Calu3 (cell line): ENCODE results near the gene PGM3. TPM values are rescaled to one million over a fixed set of nuclear protein-coding genes. Genes with fewer than 3 reads are reported as not detected.
"Not testable (repeated sequence)": the region's sequence is repeated elsewhere in the genome, so short reads cannot be mapped to it uniquely, and the experiment has no call there.

Source experiments
- BruUV-seq: library from RNA; stranded (reverse); fragments of 400-500 nt; replicated peaks from 2 replicates; lab custom pipeline; 2021; lab: Mats Ljungman, UMichigan
- CTCF ChIA-PET: fragments of 300-600 bp; sonication (Branson Sonifier 250); formaldehyde crosslinking; loops from one replicate; lab custom pipeline; 2022; ENCODE audit warnings: antibody characterized with exemption; lab: Charles Lee
- DNase-seq: peaks from one replicate; pipeline ENCODE4 v3.0.0; 2022
- H3K27ac Mint-ChIP-seq: one replicate; pipeline ENCODE4 v1.8.0; 2022; ENCODE audit warnings: mixed read lengths; ENCODE audit not compliant: unreplicated experiment
- H3K27me3 Mint-ChIP-seq: one replicate; pipeline ENCODE4 v1.8.0; 2022; ENCODE audit warnings: mixed read lengths; ENCODE audit not compliant: unreplicated experiment
- H3K36me3 Mint-ChIP-seq: one replicate; pipeline ENCODE4 v1.8.0; 2022; ENCODE audit warnings: mild to moderate bottlenecking, moderate library complexity, mixed read lengths; ENCODE audit not compliant: insufficient read depth, unreplicated experiment
- H3K4me1 Mint-ChIP-seq: one replicate; pipeline ENCODE4 v1.8.0; 2022; ENCODE audit warnings: mild to moderate bottlenecking, low read depth, mixed read lengths; ENCODE audit not compliant: unreplicated experiment
- H3K4me3 Mint-ChIP-seq: one replicate; pipeline ENCODE4 v1.8.0; 2022; ENCODE audit warnings: mild to moderate bottlenecking, low read depth, moderate library complexity, mixed read lengths; ENCODE audit not compliant: unreplicated experiment
- H3K9me3 Mint-ChIP-seq: one replicate; pipeline ENCODE4 v1.8.0; 2022; ENCODE audit warnings: low read depth, mixed read lengths; ENCODE audit not compliant: unreplicated experiment
- CTCF ChIP-seq: fragments of 200-600 bp; IDR thresholded peaks from one replicate; pipeline ENCODE4 v1.8.0; 2022; ENCODE audit warnings: antibody characterized with exemption; ENCODE audit not compliant: unreplicated experiment
- intact Hi-C: fragments of 100-400 bp; cut with micrococcal nuclease; formaldehyde crosslinking; loops from one replicate; pipeline ENCODE4 v1.10.0; 2022; ENCODE audit not compliant: unreplicated experiment
- total RNA-seq: library from RNA; stranded (reverse); gene quantifications from 2 replicates; pipeline ENCODE4 v1.2.3, GENCODE V29; 2022

The PGM3 gene
- total RNA-seq, 1 experiment from 2014 or later = 46.6 TPM

- Mint-ChIP-seq H3K4me1 (peaks cover 12% of the 10 kb centered on the region), H3K36me3 (peaks cover 9% of the 10 kb centered on the region), H3K27ac (no peak overlapping the region), H3K4me3 (no peak overlapping the region), H3K27me3 (no peaks in the 10 kb centered on the region), H3K9me3 (no peaks in the 10 kb centered on the region)
- DNase-seq = no peak
- intact Hi-C loops = no loop called here
- no peak for TF ChIP-seq CTCF
- CTCF ChIA-PET = no interaction called here
- BruUV-seq = no TSS peak
Observed at GRCh38 chr6:83198486-83199172, 5.6 kb upstream of the PGM3 start.

GRCh38 chr6:83193747-83194566 is 892 bp upstream of the PGM3 start:
- peaks cover 1% of the 10 kb centered on the region for H3K4me1 Mint-ChIP-seq
- CTCF ChIA-PET = interaction anchor here (0.8 kb wide), 1 partner anchor 400 kb away, joined by 3 read pairs; no protein-coding TSS in a partner anchor
- no peaks in the 10 kb centered on the region for H3K9me3 Mint-ChIP-seq
- peak overlapping the region; percentile 2 for H3K27ac Mint-ChIP-seq
- H3K27me3 Mint-ChIP-seq = no peaks in the 10 kb centered on the region
- intact Hi-C loops = loop anchor here (5.0 kb wide), 2 partner anchors 122 to 947 kb away; partner anchors contain the start of gene IBTK
- DNase-seq = peak; percentile 58
- peaks cover 40% of the 10 kb centered on the region for H3K36me3 Mint-ChIP-seq
- H3K4me3 Mint-ChIP-seq = peak overlapping the region; percentile 99
- no peak for TF ChIP-seq CTCF
- BruUV-seq = no TSS peak

- Mint-ChIP-seq H3K9me3 (no peaks in the 10 kb centered on the region), H3K4me1 (no peaks in the 10 kb centered on the region), H3K36me3 (peaks cover 40% of the 10 kb centered on the region), H3K27ac (peak overlapping the region; percentile 94), H3K27me3 (no peaks in the 10 kb centered on the region), H3K4me3 (peak overlapping the region; percentile 99)
- TF ChIP-seq CTCF = no peak
- intact Hi-C loops = loop anchor here (5.0 kb wide), 2 partner anchors 120 to 945 kb away; partner anchors contain the start of gene IBTK
- DNase-seq = no peak
- CTCF ChIA-PET = no interaction called here
- BruUV-seq = no TSS peak
Observed at GRCh38 chr6:83192456-83192855, 609 bp downstream of the PGM3 start.

GRCh38 chr6:83191974-83192373 is 1.1 kb downstream of the PGM3 start:
- H3K27me3 Mint-ChIP-seq, H3K4me1 Mint-ChIP-seq, CTCF ChIA-PET, BruUV-seq, H3K9me3 Mint-ChIP-seq, DNase-seq, H3K27ac Mint-ChIP-seq: not testable (repeated sequence)
- Mint-ChIP-seq H3K36me3 (peaks cover 40% of the 10 kb centered on the region), H3K4me3 (peak overlapping the region; percentile 99)
- intact Hi-C loops = loop anchor here (5.0 kb wide), 2 partner anchors 120 to 945 kb away; partner anchors contain the start of gene IBTK
